ENCODE data around the gene YPEL1.
"Not testable (repeated sequence)": the region's sequence is repeated elsewhere in the genome, so short reads cannot be mapped to it uniquely, and the experiment has no call there.

The YPEL1 gene

GRCh38 chr22:21682385-21683175 is 53.0 kb downstream of the YPEL1 start:
- DNase-seq = no peak

- no peak for DNase-seq
Observed at GRCh38 chr22:21681566-21682370, 53.8 kb downstream of the YPEL1 start.

GRCh38 chr22:21680830-21681565 is 54.6 kb downstream of the YPEL1 start:
- no peak for DNase-seq

GRCh38 chr22:21679383-21679782 is 56.2 kb downstream of the YPEL1 start:
- no peak for DNase-seq

GRCh38 chr22:21678842-21679241 is 56.8 kb downstream of the YPEL1 start:
- not testable (repeated sequence) for DNase-seq

- no peak for DNase-seq
Observed at GRCh38 chr22:21677606-21678443, 57.8 kb downstream of the YPEL1 start.

GRCh38 chr22:21674638-21675245 is 60.9 kb downstream of the YPEL1 start:
- DNase-seq = no peak

- no peak for DNase-seq
Observed at GRCh38 chr22:21673534-21674321, 61.9 kb downstream of the YPEL1 start.

- DNase-seq = no peak
Observed at GRCh38 chr22:21672107-21672629, 63.4 kb downstream of the YPEL1 start.

- DNase-seq = no peak
Observed at GRCh38 chr22:21669026-21669425, 66.6 kb downstream of the YPEL1 start.

- DNase-seq = no peak
Observed at GRCh38 chr22:21666786-21667185, 68.8 kb downstream of the YPEL1 start.

- DNase-seq = no peak
Observed at GRCh38 chr22:21665047-21665851, 70.3 kb downstream of the YPEL1 start.

GRCh38 chr22:21663738-21664137 is 71.9 kb downstream of the YPEL1 start:
- DNase-seq = no peak

- DNase-seq = no peak
Observed at GRCh38 chr22:21661991-21662390, 73.6 kb downstream of the YPEL1 start.

GRCh38 chr22:21660904-21661303 is 74.7 kb downstream of the YPEL1 start:
- no peak for DNase-seq

GRCh38 chr22:21659864-21660525 is 75.6 kb downstream of the YPEL1 start:
- no peak for DNase-seq

GRCh38 chr22:21657360-21658032 is 78.1 kb downstream of the YPEL1 start:
- DNase-seq = peak; percentile 90

- DNase-seq = no peak
Observed at GRCh38 chr22:21657020-21657359, 78.6 kb downstream of the YPEL1 start.
